Amniotic stem cell (primary cell): ENCODE data around the gene TMED8.
"Not testable (repeated sequence)": the region's sequence is repeated elsewhere in the genome, so short reads cannot be mapped to it uniquely, and the experiment has no call there.

ENCODE experiments used
- DNase-seq: peaks from one replicate; lab custom pipeline; 2025; lab: John Stamatoyannopoulos, UW

TMED8 gene

GRCh38 chr14:77359626-77360025 lies 17.3 kb downstream of the TMED8 start:
- DNase-seq, result no peak

DNA sequence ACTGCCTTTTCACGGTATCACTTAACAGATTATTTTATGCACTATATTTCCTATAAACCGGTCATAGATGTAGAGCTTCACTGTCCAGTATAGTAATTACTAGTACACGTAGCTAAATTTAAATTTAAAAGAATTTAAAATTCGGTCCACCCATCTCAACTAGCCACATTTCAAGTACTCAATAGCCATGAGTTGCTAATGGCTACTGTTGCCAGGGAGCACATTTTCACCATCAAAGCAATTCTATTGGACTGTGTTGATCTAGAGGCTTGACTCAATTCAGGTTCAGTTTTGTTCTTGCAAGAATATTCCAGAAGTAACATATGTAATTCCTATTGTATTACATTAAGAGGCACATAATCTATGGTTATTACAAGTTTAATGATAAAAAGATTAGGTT lies 20.0 kb downstream of the TMED8 start:
- no peak for DNase-seq

- no peak for DNase-seq
These were observed 21.1 kb downstream of the TMED8 start for GRCh38 chr14:77355811-77356210.

DNA sequence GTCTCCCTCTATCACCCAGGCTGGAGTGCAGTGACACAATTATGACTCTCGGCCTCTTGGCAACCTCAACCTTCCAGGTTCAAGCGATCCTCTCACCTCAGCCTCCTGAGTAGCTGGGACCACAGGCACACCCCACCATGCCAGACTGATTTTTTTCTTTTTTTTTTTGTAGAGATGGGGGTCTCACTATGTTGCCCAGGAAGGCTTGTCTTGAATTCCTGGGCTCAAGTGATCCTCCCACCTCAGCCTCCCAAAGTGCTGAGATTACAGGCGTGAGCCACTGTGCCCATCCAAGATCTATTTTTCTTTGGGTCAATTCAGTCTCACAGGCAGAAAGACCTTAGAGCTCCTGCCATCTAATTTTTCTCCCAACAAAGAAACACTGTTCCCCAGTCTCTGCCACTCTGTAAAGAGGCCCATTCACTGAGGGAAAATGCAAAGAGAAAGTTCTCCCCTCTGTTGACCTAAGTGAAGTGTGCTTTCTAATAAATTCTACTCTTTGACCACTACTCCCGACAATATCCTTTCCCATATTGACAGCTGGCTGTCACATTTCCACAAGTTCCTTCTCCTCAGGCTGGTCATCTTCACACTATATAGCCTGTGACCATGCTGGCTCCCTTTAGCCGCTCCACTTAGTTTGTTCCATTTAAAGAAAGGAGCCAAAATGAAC lies 23.3 kb downstream of the TMED8 start:
- DNase-seq, result no peak

DNA sequence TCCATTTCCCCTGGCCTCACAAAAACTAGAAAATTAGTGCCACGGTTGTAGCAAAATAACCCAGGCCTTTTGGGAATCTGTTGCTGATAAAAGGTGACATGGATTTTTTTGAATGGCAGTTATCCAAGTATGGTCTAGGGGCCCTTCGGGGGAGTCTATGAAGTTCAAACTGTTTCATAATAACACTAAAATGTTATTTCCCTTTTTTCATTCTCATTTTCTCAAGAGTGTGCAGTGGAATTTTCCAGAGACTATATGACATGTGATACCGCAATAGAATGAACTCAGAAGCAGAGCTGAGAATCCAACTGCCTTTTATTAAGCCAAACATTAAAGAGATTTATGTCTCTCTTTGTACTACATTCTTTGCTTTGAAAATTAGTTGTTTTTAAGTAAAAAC lies 29.1 kb downstream of the TMED8 start:
- no peak for DNase-seq

- DNase-seq, result no peak
These were observed 30.4 kb downstream of the TMED8 start for GRCh38 chr14:77346495-77346894.

GRCh38 chr14:77344377-77344996 lies 32.4 kb downstream of the TMED8 start:
- DNase-seq, result no peak

DNA sequence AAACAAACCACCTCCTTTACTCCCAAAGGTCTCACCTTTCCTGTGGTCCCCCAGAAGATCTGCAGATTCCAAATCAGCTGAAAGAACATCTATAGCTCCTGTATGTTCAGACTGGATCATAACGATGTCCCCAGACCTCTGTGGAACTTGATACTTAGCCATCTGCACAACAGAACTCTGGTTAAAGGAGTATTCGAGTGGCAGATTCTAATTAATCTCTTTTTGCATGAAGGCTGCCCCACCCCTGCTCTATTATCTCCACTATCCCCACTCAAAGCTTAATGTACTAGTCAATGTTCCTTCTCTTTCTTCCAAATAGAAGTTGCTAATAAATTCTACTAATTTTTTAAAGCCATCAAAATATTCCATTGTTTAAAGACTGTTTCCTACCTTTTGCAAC lies 33.2 kb downstream of the TMED8 start:
- no peak for DNase-seq

GRCh38 chr14:77342726-77343397 lies 34.0 kb downstream of the TMED8 start:
- DNase-seq, result no peak

DNA sequence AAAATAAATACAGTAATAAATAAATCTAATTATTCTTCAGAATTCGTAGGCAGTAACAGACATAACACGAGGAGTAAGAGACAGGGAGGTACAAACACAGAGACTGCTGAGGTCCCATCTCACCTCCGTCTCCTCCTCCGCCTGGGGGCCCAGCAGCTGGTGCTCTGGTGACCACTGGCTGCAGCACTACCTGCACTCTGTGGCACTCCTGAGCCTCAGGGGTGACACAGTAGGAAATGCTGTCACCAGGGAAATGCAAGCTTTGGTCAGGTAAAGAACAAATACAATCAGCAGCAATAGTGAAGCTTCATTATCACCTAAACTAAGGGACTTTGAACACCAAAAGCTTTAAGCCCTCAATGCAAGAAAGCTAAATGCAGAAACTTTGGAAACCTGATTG lies 36.5 kb downstream of the TMED8 start:
- no peak for DNase-seq

DNA sequence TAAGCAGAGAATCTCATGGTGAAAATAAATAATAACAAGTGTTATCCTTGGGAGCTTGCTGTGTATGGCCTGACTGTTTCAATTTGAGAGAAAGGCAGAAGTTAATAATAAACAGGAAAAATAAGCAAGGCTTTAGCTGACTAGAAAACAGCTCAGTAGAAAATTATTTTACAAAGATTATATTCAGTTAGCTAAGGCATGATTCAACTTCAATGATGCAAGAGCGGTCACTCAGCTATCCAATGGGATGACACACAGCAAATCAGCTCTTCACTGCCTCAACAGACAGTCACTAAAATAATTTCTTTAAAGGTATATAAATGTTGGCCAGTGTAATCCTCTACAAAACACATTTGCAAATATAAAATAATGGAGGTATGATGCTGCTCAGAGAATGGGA lies 37.5 kb downstream of the TMED8 start:
- DNase-seq, result peak; percentile 31

GRCh38 chr14:77338302-77338701 lies 38.6 kb downstream of the TMED8 start:
- no peak for DNase-seq

DNA sequence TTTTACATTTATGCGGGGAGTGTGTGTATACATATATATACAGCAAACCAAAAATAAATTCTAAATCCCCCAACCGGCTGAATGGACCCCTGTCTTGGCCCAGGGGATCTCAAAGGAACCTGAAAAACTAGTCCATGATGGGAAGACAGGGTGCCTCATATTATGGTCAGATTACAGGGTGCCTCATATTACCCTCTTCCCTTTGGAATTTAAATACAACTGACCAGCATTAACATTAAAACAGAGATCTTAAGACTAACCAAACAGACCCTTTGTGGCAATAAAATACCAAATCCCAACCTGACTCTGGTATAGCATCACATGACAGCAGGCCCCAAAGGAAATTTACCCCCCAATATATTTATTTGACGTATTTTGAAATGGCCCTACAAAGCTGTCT lies 39.0 kb downstream of the TMED8 start:
- DNase-seq, result no peak

DNA sequence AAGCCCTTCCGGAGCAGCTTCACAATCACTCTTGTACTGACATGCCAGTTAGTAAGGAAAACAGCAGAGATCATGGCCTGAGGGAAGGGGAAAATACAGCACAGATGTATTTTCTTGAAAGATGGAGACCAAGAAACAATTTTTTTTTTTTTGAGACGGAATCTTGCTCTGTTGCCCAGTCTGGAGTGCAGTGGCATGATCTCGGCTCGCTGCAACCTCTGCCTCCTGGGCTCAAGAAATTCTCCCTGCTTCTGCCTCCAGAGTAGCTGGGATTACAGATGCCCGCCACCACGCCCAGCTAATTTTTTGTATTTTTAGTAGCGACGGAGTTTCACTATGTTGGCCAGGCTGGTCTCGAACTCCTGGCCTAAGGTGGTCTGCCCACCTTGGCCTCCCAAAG lies 39.6 kb downstream of the TMED8 start:
- DNase-seq, result not testable (repeated sequence)

DNA sequence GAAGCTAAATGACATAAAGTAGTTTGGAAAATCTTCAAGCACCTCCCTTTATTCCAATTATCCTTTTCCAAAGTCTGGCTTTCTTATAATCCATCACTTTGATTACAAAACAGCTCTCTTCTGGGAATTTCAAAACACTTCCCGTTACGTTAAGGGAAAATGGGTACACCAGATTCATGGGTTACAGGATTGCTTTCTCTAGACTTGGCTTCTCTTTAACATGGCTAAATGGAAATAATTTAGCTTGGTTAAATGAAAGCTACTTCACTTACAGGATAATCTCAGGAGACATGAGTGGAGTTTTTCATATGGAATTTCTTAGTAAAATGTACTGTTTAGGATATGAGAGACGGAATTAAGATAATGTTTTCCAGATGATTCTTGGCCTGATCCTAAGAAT lies 41.3 kb downstream of the TMED8 start:
- no peak for DNase-seq

DNA sequence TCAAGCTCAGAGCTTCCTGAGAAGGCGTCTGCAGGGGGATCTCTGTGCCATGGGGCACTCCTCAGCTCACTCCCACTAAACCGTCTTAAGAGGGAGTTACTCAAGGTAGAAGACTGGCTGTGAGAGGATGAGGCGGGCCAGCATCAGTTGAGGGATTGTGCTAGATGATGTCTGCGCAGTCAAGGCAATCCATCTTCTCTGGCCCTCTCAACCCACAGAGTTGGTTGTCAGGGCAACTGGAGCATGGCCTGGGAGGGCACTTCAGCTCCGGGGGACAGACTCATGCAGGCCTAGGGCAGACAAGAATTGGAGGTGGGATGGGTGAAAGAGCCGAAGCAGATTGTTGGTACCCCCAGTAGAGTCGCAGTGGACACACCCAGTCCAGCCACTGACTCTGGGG lies 47.0 kb downstream of the TMED8 start:
- no peak for DNase-seq

GRCh38 chr14:77327111-77327510 lies 49.8 kb downstream of the TMED8 start:
- DNase-seq, result no peak

DNA sequence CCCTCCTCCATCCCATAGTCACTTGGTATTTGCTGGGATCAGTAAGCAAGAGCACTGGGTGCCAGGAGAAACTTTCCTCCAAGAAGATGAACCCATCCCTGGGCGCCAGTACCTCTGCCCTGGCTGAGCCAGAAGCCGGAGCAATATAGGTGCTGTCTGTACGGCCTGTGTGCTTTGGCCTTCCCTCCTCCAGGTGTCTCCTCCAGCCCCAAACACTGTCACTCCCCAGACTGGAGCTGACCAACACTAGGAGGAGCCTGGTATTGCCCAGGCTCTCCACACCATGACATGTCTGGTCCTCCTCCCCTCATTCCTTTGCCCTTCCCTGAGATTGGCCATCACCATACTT lies 51.2 kb downstream of the TMED8 start:
- DNase-seq, result no peak

- no peak for DNase-seq
These were observed 51.8 kb downstream of the TMED8 start for GRCh38 chr14:77324816-77325745.

- no peak for DNase-seq
These were observed 52.6 kb downstream of the TMED8 start for GRCh38 chr14:77324289-77324688.

GRCh38 chr14:77323571-77323970 lies 53.3 kb downstream of the TMED8 start:
- no peak for DNase-seq

DNA sequence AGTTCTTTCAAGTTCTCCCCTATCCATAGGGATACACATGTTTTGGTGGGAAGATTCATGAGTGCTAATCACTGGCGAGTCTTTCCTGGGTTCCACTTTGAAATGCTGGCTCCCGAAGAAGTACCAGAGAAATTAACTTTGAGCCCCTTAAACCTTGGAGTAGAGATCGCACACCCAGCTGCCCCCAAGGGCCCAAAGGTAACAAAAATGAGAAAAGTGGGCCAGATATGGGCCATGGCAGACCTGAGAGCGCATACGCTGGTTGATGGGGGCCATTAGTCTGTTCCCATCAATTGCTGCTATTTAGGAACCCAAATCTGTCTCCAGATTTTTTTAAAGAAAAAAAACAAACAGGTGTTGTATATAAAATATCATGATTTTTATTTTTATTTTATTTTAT lies 53.9 kb downstream of the TMED8 start:
- DNase-seq, result no peak
